Thoracic aorta (tissue), 2 donors: ENCODE data around the gene POLDIP3. TPM values are rescaled to one million over a fixed set of nuclear protein-coding genes. Genes with fewer than 3 reads are reported as not detected.

ENCODE experiments used
- total RNA-seq, 2 donors: library from RNA; depleted of rRNA; stranded (reverse); fragments of >200 nt; gene quantifications; one replicate each; pipeline versions ENCODE4 v1.1.0 to v1.2.3, GENCODE V29; 2016

Gene POLDIP3
- total RNA-seq, 2 donors from 2014 or later = 38.2 to 38.7 TPM

Other genes with a start within 250 kb of the POLDIP3 start
- 1 to 10 TPM; 4.1 to 4.4 TPM for gene NFAM1, start 182.5 kb downstream of the POLDIP3 start, total RNA-seq
- gene RRP7A, start 95.1 kb downstream of the POLDIP3 start, total RNA-seq = 10 to 100 TPM; 22.0 to 24.1 TPM
- gene SERHL2, start 60.9 kb downstream of the POLDIP3 start, total RNA-seq = 1 to 10 TPM in 1 of 2 donors, not detected in 1; 1.9 TPM
- gene ATP5MGL, start 25.7 kb upstream of the POLDIP3 start, total RNA-seq = not detected
- gene CYB5R3, start 34.5 kb upstream of the POLDIP3 start, total RNA-seq = 100 to 1,000 TPM; 209 to 606 TPM
- 10 to 100 TPM; 68.4 to 77.3 TPM for gene A4GALT, start 106.0 kb upstream of the POLDIP3 start, total RNA-seq
- 10 to 100 TPM; 52.9 to 68.9 TPM for gene ARFGAP3, start 242.4 kb upstream of the POLDIP3 start, total RNA-seq